ENCODE data around the gene GALNT16. TPM values are rescaled to one million over a fixed set of nuclear protein-coding genes. Genes with fewer than 3 reads are reported as not detected.
A peak's percentile ranks its signal among the peaks of the same experiment; 100 is the strongest.

The GALNT16 gene
- polyA plus RNA-seq, 3 donors: 0.01 TPM; not detected in 2

DNA sequence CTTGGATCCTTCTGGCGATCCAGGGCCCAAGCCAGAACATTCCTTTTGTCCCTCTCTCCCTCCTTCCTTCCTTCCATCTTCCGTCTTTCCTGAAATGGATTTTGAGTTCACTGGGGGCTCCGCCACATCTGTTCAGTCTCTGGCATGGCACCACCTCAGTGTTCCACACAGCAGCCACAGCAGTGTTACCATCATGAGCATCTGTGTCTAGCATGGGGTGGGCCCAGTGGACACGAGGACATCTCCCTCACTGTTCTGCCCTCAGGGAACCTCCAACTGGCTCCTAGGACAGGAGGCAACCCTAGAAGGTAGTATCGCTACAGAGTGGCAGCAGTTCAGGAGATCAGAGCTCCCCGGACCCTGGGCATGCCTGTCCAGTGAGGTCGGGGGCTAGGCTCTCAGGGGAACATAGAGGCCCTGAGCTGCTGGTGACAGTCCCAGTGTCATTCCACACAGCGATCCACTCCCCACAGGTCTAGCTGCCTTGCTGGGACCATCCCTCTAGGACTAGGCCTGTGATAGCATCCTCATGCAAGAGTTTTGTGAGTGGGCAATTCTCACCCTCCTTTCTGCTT, 59.0 kb downstream of the GALNT16 start:
- Histone ChIP-seq H3K27ac (ENCODE audit: low read depth in 1 of 2, low read length in 2 of 2) (no peak overlapping the region), H3K79me2 (ENCODE audit: insufficient read depth, low read length) (no peaks in the 10 kb centered on the region), H4K20me1 (ENCODE audit: insufficient read depth, low read length) (no peaks in the 10 kb centered on the region), H3K36me3 (replicated peaks in 1 of 2; ENCODE audit: control insufficient read depth in 1 of 2, insufficient read depth in 2 of 2, low read length in 2 of 2) (no peaks in the 10 kb centered on the region), H3K4me3 (replicated peaks in 1 of 3; ENCODE audit: low read depth in 2 of 3, low read length in 3 of 3) (no peak overlapping the region), H3K4me2 (replicated peaks; ENCODE audit: extremely low read depth, low read length, poor library complexity, severe bottlenecking) (no peak overlapping the region), H3K27me3 (ENCODE audit: control insufficient read depth in 2 of 2, insufficient read depth in 2 of 2, low read length in 2 of 2) (peaks cover 0 to 3% of the 10 kb centered on the region in 2 donors), H3K9me3 (replicated peaks in 1 of 2; ENCODE audit: control insufficient read depth in 1 of 2, insufficient read depth in 1 of 2, low read length in 2 of 2) (peaks cover 0 to 3% of the 10 kb centered on the region in 2 donors), H3K4me1 (ENCODE audit: control insufficient read depth in 1 of 2, insufficient read depth in 2 of 2, low read length in 2 of 2) (peaks cover 35 to 36% of the 10 kb centered on the region in 2 donors), H3K9ac (ENCODE audit: insufficient read depth, low read length, poor library complexity, severe bottlenecking) (no peak overlapping the region), H2AFZ (ENCODE audit: insufficient read depth, low read depth, low read length, poor library complexity, severe bottlenecking) (no peak overlapping the region)
- peaks cover 34% of the 10 kb centered on the region for H3K4me1 Mint-ChIP-seq
- H3K27me3 Mint-ChIP-seq (ENCODE audit: low read depth in 3 of 3): peaks cover 12 to 28% (median 26%) of the 10 kb centered on the region in 3 donors
- H3K36me3 Mint-ChIP-seq: no peaks in the 10 kb centered on the region
- DNase-seq: no peak
- H3K27ac Mint-ChIP-seq: peak overlapping the region in 1 of 7 donors; percentile 8
- H3K9me3 Mint-ChIP-seq: peaks cover 0 to 7% (median 2%) of the 10 kb centered on the region in 7 donors
- H3K4me3 Mint-ChIP-seq: peak overlapping the region in 1 of 2 donors; percentile 73
- WGBS (ENCODE audit: insufficient coverage): 90% methylated on average over 6 of the region's 8 CpGs
- TF ChIP-seq, protein P1, sequence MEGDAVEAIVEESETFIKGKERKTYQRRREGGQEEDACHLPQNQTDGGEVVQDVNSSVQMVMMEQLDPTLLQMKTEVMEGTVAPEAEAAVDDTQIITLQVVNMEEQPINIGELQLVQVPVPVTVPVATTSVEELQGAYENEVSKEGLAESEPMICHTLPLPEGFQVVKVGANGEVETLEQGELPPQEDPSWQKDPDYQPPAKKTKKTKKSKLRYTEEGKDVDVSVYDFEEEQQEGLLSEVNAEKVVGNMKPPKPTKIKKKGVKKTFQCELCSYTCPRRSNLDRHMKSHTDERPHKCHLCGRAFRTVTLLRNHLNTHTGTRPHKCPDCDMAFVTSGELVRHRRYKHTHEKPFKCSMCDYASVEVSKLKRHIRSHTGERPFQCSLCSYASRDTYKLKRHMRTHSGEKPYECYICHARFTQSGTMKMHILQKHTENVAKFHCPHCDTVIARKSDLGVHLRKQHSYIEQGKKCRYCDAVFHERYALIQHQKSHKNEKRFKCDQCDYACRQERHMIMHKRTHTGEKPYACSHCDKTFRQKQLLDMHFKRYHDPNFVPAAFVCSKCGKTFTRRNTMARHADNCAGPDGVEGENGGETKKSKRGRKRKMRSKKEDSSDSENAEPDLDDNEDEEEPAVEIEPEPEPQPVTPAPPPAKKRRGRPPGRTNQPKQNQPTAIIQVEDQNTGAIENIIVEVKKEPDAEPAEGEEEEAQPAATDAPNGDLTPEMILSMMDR (IDR thresholded peaks at IDR 0.05): no peak
- intact Hi-C loops (cut with micrococcal nuclease): no loop called here

DNA sequence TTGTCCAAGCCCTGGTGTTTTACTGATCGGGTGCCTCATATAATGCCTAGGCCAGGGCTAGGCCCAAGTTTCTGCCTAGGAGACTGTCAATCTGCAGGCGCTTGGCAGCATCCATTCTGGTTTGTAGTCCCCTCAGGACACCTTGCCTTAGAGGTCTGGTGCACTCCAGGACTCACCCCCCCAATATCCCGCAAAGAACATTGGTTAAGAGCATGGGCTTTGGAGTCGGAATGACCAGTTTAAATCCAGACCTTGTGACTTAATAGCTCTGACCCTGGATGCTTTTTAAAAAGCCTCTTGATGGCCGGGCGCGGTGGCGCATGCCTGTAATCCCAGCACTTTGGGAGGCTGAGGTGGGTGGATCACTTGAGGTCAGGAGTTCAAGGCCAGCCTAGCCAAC, 60.0 kb downstream of the GALNT16 start:
- DNase-seq: no peak
- 94% methylated on average over 2 of the region's 8 CpGs for WGBS (ENCODE audit: insufficient coverage)
- Mint-ChIP-seq H3K27me3 (ENCODE audit: low read depth in 3 of 3) (peaks cover 13 to 33% (median 29%) of the 10 kb centered on the region in 3 donors), H3K4me3 (no peak overlapping the region), H3K27ac (no peak overlapping the region), H3K4me1 (peaks cover 34% of the 10 kb centered on the region), H3K9me3 (peaks cover 0 to 7% (median 2%) of the 10 kb centered on the region in 7 donors), H3K36me3 (no peaks in the 10 kb centered on the region)
- Histone ChIP-seq H3K27me3 (ENCODE audit: control insufficient read depth in 2 of 2, insufficient read depth in 2 of 2, low read length in 2 of 2) (peaks cover 0 to 3% of the 10 kb centered on the region in 2 donors), H3K4me2 (replicated peaks; ENCODE audit: extremely low read depth, low read length, poor library complexity, severe bottlenecking) (no peak overlapping the region), H3K36me3 (replicated peaks in 1 of 2; ENCODE audit: control insufficient read depth in 1 of 2, insufficient read depth in 2 of 2, low read length in 2 of 2) (no peaks in the 10 kb centered on the region), H4K20me1 (ENCODE audit: insufficient read depth, low read length) (no peaks in the 10 kb centered on the region), H2AFZ (ENCODE audit: insufficient read depth, low read depth, low read length, poor library complexity, severe bottlenecking) (no peak overlapping the region), H3K9ac (ENCODE audit: insufficient read depth, low read length, poor library complexity, severe bottlenecking) (no peak overlapping the region), H3K4me3 (replicated peaks in 1 of 3; ENCODE audit: low read depth in 2 of 3, low read length in 3 of 3) (no peak overlapping the region), H3K4me1 (ENCODE audit: control insufficient read depth in 1 of 2, insufficient read depth in 2 of 2, low read length in 2 of 2) (peaks cover 35 to 36% of the 10 kb centered on the region in 2 donors), H3K27ac (ENCODE audit: low read depth in 1 of 2, low read length in 2 of 2) (no peak overlapping the region), H3K79me2 (ENCODE audit: insufficient read depth, low read length) (no peaks in the 10 kb centered on the region), H3K9me3 (replicated peaks in 1 of 2; ENCODE audit: control insufficient read depth in 1 of 2, insufficient read depth in 1 of 2, low read length in 2 of 2) (peaks cover 0 to 3% of the 10 kb centered on the region in 2 donors)
- intact Hi-C loops (cut with micrococcal nuclease): no loop called here
- TF ChIP-seq, protein P1 (IDR thresholded peaks at IDR 0.05): no peak
